Measurements from ENCODE around the gene CDAN1. TPM values are rescaled to one million over a fixed set of nuclear protein-coding genes. Genes with fewer than 3 reads are reported as not detected.

CDAN1 gene
- total and polyA plus RNA-seq, 2 donors (not counting 3 experiments of a cell fraction or from before 2014, with no cell fraction given): 7.2 to 23.4 TPM

DNA sequence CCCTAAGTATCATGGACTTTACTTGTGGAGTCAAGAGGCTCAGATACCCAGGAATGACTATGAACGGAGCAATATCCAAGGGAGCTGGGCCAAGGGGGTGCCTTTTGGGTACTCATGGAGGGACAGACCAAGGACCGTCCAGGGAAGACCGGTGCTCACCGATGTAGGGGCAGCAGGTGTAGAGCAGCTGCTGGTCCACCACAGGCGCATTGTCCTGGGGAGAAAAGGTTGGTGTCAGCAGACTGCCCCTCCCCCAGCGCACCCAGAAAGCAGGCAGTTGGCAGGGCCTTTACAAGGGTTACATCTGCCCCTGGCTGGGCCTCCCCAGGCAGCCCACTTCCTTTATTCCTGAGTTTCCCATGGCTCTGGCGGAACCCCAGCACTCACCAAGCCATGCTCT lies 7.5 kb downstream of the CDAN1 start:
- POLR2A ChIA-PET: no interaction called here
- CTCF ChIA-PET: interaction anchor here (1.3 to 5.5 kb wide), 2 partner anchors 197 kb away, joined by 7 to 30 read pairs; no protein-coding TSS in a partner anchor
- peaks cover 22 to 71% of the 10 kb centered on the region in 2 experiments for H3K36me3 ChIP-seq (ENCODE audit: control insufficient read depth in 2 of 2, extremely low read depth in 1 of 2, insufficient read depth in 2 of 2, low read length in 2 of 2)

More for the DNA sequence above, 7.5 kb downstream of the CDAN1 start:
- no TSS peak for BruUV-seq (replicated peaks)
- Histone ChIP-seq H4K20me1 (replicated peaks; ENCODE audit: control insufficient read depth, extremely low read depth, insufficient read depth, low read length) (no peaks in the 10 kb centered on the region), H2AFZ (ENCODE audit: low read depth, low read length) (no peak overlapping the region), H3K9me1 (replicated peaks; ENCODE audit: control insufficient read depth, extremely low read depth, insufficient read depth, low read length) (no peaks in the 10 kb centered on the region), H3K9ac (replicated peaks; ENCODE audit: extremely low read depth, insufficient read depth, low read length) (no peak overlapping the region), H3K27me3 (ENCODE audit: control insufficient read depth in 2 of 2, insufficient read depth in 2 of 2, low read length in 2 of 2) (no peaks in the 10 kb centered on the region), H3K9me3 (replicated peaks; ENCODE audit: control insufficient read depth, insufficient read depth, low read length) (no peaks in the 10 kb centered on the region), H3K4me2 (ENCODE audit: insufficient read depth, low read length) (no peak overlapping the region), H3K4me3 (replicated peaks in 1 of 3; ENCODE audit: insufficient read depth in 1 of 3, low read depth in 1 of 3, low read length in 3 of 3) (no peak overlapping the region), H3K27ac (ENCODE audit: insufficient read depth, low read depth, low read length) (no peak overlapping the region), H3K79me2 (ENCODE audit: control insufficient read depth, insufficient read depth, low read length) (peaks cover 2% of the 10 kb centered on the region), H3K4me1 (ENCODE audit: control insufficient read depth, extremely low read depth, insufficient read depth, low read length) (no peaks in the 10 kb centered on the region)
- intact Hi-C loops (cut with micrococcal nuclease) (no loop called here), dilution Hi-C loops (cut with MboI; ENCODE audit: extremely low pct_ligation_motif_present, low sequenced_read_pairs) (no loop called here)
- DNase-seq (ENCODE audit: low read depth, low spot score) (no peak), FAIRE-seq (no peak)
- TF ChIP-seq GATA2 (IDR thresholded peaks at IDR 0.05; ENCODE audit: insufficient read depth, insufficient read length, low read depth, low read length): no peak
- TF ChIP-seq POLR2AphosphoS5 (IDR thresholded peaks at IDR 0.05; ENCODE audit: insufficient read depth, low read depth, low read length): no peak
- TF ChIP-seq JUN (IDR thresholded peaks at IDR 0.05; ENCODE audit: borderline replicate concordance, insufficient read depth, insufficient read length, low read depth): no peak
- TF ChIP-seq EZH2 (IDR thresholded peaks at IDR 0.05; ENCODE audit: borderline replicate concordance, low read depth, low read length, severe bottlenecking): no peak
- no peak for TF ChIP-seq MYC (IDR thresholded peaks at IDR 0.05; ENCODE audit: low read depth, low read length)
- TF ChIP-seq, protein P1, sequence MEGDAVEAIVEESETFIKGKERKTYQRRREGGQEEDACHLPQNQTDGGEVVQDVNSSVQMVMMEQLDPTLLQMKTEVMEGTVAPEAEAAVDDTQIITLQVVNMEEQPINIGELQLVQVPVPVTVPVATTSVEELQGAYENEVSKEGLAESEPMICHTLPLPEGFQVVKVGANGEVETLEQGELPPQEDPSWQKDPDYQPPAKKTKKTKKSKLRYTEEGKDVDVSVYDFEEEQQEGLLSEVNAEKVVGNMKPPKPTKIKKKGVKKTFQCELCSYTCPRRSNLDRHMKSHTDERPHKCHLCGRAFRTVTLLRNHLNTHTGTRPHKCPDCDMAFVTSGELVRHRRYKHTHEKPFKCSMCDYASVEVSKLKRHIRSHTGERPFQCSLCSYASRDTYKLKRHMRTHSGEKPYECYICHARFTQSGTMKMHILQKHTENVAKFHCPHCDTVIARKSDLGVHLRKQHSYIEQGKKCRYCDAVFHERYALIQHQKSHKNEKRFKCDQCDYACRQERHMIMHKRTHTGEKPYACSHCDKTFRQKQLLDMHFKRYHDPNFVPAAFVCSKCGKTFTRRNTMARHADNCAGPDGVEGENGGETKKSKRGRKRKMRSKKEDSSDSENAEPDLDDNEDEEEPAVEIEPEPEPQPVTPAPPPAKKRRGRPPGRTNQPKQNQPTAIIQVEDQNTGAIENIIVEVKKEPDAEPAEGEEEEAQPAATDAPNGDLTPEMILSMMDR (IDR thresholded peaks at IDR 0.05; ENCODE audit: extremely low read depth in 1 of 2, insufficient read depth in 1 of 2, low read depth in 1 of 2, low read length in 2 of 2): no peak
- TF ChIP-seq POLR2A (IDR thresholded peaks at IDR 0.05; ENCODE audit: low read depth, low read length): no peak
- TF ChIP-seq, protein P2, sequence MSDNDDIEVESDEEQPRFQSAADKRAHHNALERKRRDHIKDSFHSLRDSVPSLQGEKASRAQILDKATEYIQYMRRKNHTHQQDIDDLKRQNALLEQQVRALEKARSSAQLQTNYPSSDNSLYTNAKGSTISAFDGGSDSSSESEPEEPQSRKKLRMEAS (IDR thresholded peaks at IDR 0.05; ENCODE audit: insufficient read depth, insufficient read length): no peak
- TF ChIP-seq FOS (IDR thresholded peaks at IDR 0.05; ENCODE audit: borderline replicate concordance, insufficient read depth, low read length): no peak
